ENCODE data around the gene EHBP1L1. TPM values are rescaled to one million over a fixed set of nuclear protein-coding genes. Genes with fewer than 3 reads are reported as not detected.

The EHBP1L1 gene
- total and polyA plus RNA-seq, 4 donors = 49.8 to 154 (median 91.8) TPM

DNA sequence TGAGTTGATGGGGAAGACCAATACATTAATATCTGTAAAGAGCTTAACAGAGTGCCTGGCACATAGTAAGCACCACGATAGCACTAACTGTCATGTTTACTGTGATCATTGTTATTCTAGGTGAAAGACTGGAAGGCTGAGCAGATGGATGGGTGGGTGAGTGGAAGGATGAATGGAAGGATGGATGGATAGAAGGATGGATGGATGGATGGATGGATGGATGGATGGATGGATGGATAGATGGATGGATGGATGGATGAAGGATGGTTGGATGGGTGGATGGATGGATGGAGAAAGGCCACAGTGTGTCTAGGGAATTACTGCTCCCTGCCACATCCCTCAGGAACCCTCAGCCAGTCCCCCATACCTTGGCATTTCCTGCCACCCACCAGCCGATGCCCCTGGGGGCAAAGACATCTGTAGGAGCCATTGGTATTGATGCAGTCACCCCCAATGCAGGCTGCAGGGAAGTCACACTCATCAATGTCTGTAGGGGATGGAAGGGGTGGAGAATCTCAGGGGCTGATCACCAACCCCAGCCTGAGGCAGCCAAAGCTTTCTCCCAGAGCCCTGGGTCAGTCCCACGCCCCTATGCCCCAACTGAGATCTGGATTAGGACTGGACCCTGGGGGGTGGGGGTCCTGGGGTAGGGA, 33.0 kb upstream of the EHBP1L1 start:
- Histone ChIP-seq H3K9ac (ENCODE audit: insufficient read depth in 1 of 2, low read length in 2 of 2) (peak overlapping the region in 1 of 2 donors; percentile 46), H3K27me3 (ENCODE audit: control insufficient read depth in 3 of 3, insufficient read depth in 3 of 3, low read length in 2 of 3) (no peaks in the 10 kb centered on the region), H3K4me3 (no peak overlapping the region), H3K27ac (ENCODE audit: low read depth in 1 of 2, low read length in 1 of 2) (no peak overlapping the region), H3K9me3 (ENCODE audit: control insufficient read depth in 4 of 4, insufficient read depth in 3 of 4, low read length in 3 of 4) (no peaks in the 10 kb centered on the region), H3K36me3 (ENCODE audit: control insufficient read depth in 4 of 4, insufficient read depth in 4 of 4, low read length in 4 of 4) (peaks cover 3 to 19% (median 16%) of the 10 kb centered on the region in 4 donors), H3K4me1 (ENCODE audit: control insufficient read depth in 5 of 5, insufficient read depth in 5 of 5, low read length in 5 of 5) (peaks cover 0 to 16% (median 12%) of the 10 kb centered on the region in 5 donors)
- TF ChIP-seq, protein P1, sequence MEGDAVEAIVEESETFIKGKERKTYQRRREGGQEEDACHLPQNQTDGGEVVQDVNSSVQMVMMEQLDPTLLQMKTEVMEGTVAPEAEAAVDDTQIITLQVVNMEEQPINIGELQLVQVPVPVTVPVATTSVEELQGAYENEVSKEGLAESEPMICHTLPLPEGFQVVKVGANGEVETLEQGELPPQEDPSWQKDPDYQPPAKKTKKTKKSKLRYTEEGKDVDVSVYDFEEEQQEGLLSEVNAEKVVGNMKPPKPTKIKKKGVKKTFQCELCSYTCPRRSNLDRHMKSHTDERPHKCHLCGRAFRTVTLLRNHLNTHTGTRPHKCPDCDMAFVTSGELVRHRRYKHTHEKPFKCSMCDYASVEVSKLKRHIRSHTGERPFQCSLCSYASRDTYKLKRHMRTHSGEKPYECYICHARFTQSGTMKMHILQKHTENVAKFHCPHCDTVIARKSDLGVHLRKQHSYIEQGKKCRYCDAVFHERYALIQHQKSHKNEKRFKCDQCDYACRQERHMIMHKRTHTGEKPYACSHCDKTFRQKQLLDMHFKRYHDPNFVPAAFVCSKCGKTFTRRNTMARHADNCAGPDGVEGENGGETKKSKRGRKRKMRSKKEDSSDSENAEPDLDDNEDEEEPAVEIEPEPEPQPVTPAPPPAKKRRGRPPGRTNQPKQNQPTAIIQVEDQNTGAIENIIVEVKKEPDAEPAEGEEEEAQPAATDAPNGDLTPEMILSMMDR (IDR thresholded peaks at IDR 0.05; ENCODE audit: control extremely low read depth, extremely low read depth) = no peak
- no peak for DNase-seq
- no peak for ATAC-seq (ENCODE audit: insufficient read depth, low FRiP score)
- WGBS, 2 donors = 91 to 98% methylated on average over 3 of the region's 3 CpGs

DNA sequence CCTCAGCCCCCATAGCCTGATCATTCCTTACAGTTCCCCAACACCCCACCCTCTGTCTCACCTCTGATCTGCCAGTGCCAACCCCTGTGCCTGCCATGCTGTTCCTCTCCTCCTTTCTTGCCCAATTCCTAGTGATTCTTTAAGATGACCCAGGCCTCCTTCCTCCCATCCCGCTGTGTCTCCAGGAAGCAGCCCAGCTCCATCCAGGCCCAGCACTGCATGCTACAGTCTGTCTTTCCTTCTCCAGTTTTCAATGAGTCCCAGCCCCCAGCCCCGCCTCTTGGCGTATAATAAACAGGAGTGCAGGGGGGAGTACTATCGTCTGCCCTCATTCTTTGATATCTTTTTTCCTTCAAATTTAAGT, 30.0 kb upstream of the EHBP1L1 start:
- Histone ChIP-seq H3K36me3 (ENCODE audit: control insufficient read depth in 4 of 4, insufficient read depth in 4 of 4, low read length in 4 of 4) (peaks cover 0 to 35% (median 19%) of the 10 kb centered on the region in 4 donors), H3K4me3 (no peak overlapping the region), H3K9me3 (ENCODE audit: control insufficient read depth in 4 of 4, insufficient read depth in 3 of 4, low read length in 3 of 4) (no peaks in the 10 kb centered on the region), H3K9ac (ENCODE audit: insufficient read depth in 1 of 2, low read length in 2 of 2) (no peak overlapping the region), H3K27me3 (ENCODE audit: control insufficient read depth in 3 of 3, insufficient read depth in 3 of 3, low read length in 2 of 3) (no peaks in the 10 kb centered on the region), H3K27ac (ENCODE audit: low read depth in 1 of 2, low read length in 1 of 2) (peak overlapping the region in 1 of 2 donors; percentile 77), H3K4me1 (ENCODE audit: control insufficient read depth in 5 of 5, insufficient read depth in 5 of 5, low read length in 5 of 5) (peaks cover 0 to 13% (median 7%) of the 10 kb centered on the region in 5 donors)
- WGBS, 2 donors = 41 to 62% methylated on average over 4 of the region's 4 CpGs
- no peak for ATAC-seq (ENCODE audit: insufficient read depth, low FRiP score)
- TF ChIP-seq, protein P1 (IDR thresholded peaks at IDR 0.05; ENCODE audit: control extremely low read depth, extremely low read depth) = no peak
- no peak for DNase-seq

DNA sequence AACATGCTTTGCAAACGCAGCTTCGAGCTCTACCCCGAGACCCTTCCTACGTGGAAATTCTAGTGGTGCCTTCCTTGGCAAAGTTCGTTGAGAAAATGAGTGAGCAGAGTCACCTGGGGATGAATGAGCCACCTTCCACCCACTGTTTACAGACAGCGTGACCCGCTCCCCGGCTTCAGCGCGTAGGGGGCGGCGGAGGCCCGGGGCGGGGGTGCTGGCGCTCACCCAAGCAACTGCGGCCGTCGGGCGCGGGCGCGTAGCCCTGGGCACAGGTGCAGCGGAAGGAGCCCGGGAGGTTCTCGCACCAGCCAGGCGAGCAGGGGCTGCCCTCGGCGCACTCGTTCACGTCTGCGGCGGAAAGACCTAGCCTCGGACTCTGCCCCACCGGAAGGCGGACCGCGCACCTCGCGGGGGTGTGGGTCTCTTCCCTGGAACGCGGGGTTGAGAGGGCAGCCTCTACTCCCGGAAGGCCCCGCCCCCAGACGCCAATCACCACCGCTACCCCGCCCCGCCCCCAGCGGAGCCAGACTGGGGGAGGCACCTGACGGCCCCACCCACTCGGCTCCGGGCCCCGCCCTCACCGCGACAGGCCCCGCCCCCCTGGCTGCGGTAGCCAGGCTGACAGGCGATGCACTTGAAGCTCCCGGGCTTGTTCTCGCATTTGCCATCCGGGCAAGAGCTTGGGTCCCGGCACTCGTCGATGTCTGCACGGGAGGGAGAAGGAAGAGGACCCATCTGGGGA, 29.5 kb upstream of the EHBP1L1 start:
- Histone ChIP-seq H3K4me3 (peak overlapping the region; percentile 29), H3K27me3 (ENCODE audit: control insufficient read depth in 3 of 3, insufficient read depth in 3 of 3, low read length in 2 of 3) (no peaks in the 10 kb centered on the region), H3K9ac (ENCODE audit: insufficient read depth in 1 of 2, low read length in 2 of 2) (no peak overlapping the region), H3K27ac (ENCODE audit: low read depth in 1 of 2, low read length in 1 of 2) (peak overlapping the region in 1 of 2 donors; percentile 77), H3K9me3 (ENCODE audit: control insufficient read depth in 4 of 4, insufficient read depth in 3 of 4, low read length in 3 of 4) (no peaks in the 10 kb centered on the region), H3K36me3 (ENCODE audit: control insufficient read depth in 4 of 4, insufficient read depth in 4 of 4, low read length in 4 of 4) (peaks cover 0 to 36% (median 20%) of the 10 kb centered on the region in 4 donors), H3K4me1 (ENCODE audit: control insufficient read depth in 5 of 5, insufficient read depth in 5 of 5, low read length in 5 of 5) (peaks cover 0 to 8% (median 2%) of the 10 kb centered on the region in 5 donors)
- ATAC-seq (ENCODE audit: insufficient read depth, low FRiP score) (peak; percentile 88), DNase-seq (peak; percentile 56 to 81 (median 65))
- TF ChIP-seq, protein P1 (IDR thresholded peaks at IDR 0.05; ENCODE audit: control extremely low read depth, extremely low read depth) = no peak
- 23 to 27% methylated on average over 58 to 64 of the region's 64 CpGs for WGBS, 2 donors
